ENCODE data around the gene KATNB1. TPM values are rescaled to one million over a fixed set of nuclear protein-coding genes. Genes with fewer than 3 reads are reported as not detected.

The KATNB1 gene
- polyA plus RNA-seq, 3 donors = 16.9 to 35.6 (median 17.7) TPM

DNA sequence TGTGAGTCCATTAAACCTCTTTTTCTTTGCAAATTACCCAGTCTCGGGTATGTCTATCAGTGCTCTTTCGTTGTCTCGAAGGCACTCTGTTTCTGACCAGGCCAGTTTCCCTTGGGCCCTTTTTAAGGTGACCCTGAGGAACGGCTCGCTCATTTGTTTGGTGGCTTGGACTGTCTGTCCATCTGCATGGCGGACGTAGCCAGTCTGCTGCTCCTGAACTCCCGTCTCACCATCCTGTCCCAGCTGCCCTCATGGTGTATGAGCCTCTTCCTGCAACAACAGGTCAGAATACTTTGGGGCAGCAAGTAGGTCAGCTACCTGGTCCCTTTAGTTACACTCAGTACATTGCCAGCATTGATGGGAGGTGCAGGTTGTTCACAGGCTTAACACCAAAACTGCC lies 22.0 kb upstream of the KATNB1 start:
- H3K9ac ChIP-seq (ENCODE audit: insufficient read depth, low read length, poor library complexity, severe bottlenecking) = no peak overlapping the region
- no peaks in the 10 kb centered on the region for H3K36me3 Mint-ChIP-seq
- no peaks in the 10 kb centered on the region for H3K36me3 ChIP-seq (replicated peaks in 1 of 2; ENCODE audit: control insufficient read depth in 1 of 2, insufficient read depth in 2 of 2, low read length in 2 of 2)
- no peak overlapping the region for H3K27ac Mint-ChIP-seq
- no peaks in the 10 kb centered on the region for H3K9me3 ChIP-seq (replicated peaks in 1 of 2; ENCODE audit: control insufficient read depth in 1 of 2, insufficient read depth in 1 of 2, low read length in 2 of 2)
- H3K4me1 ChIP-seq (ENCODE audit: control insufficient read depth in 1 of 2, insufficient read depth in 2 of 2, low read length in 2 of 2) = no peaks in the 10 kb centered on the region
- 96% methylated on average over 8 of the region's 8 CpGs for WGBS (ENCODE audit: insufficient coverage)
- no peak overlapping the region for H3K27ac ChIP-seq (ENCODE audit: low read depth in 1 of 2, low read length in 2 of 2)
- H3K4me1 Mint-ChIP-seq = no peaks in the 10 kb centered on the region
- H2AFZ ChIP-seq (ENCODE audit: insufficient read depth, low read depth, low read length, poor library complexity, severe bottlenecking) = no peak overlapping the region
- H3K27me3 Mint-ChIP-seq (ENCODE audit: low read depth in 3 of 3) = peaks cover 0 to 3% (median 1%) of the 10 kb centered on the region in 3 donors
- H3K4me3 ChIP-seq (replicated peaks in 1 of 3; ENCODE audit: low read depth in 2 of 3, low read length in 3 of 3) = no peak overlapping the region
- H3K27me3 ChIP-seq (ENCODE audit: control insufficient read depth in 2 of 2, insufficient read depth in 2 of 2, low read length in 2 of 2) = no peaks in the 10 kb centered on the region
- intact Hi-C loops (cut with micrococcal nuclease) = loop anchor here in 1 of 2 donors (5.0 kb wide), 1 partner anchor 121 kb away; no protein-coding TSS in a partner anchor
- TF ChIP-seq CTCF (IDR thresholded peaks at IDR 0.05) = no peak
- H4K20me1 ChIP-seq (ENCODE audit: insufficient read depth, low read length) = no peaks in the 10 kb centered on the region
- no peak overlapping the region for H3K4me3 Mint-ChIP-seq
- no peak overlapping the region for H3K4me2 ChIP-seq (replicated peaks; ENCODE audit: extremely low read depth, low read length, poor library complexity, severe bottlenecking)
- DNase-seq = no peak
- H3K9me3 Mint-ChIP-seq = peaks cover 0 to 3% (median 0%) of the 10 kb centered on the region in 7 donors
- H3K79me2 ChIP-seq (ENCODE audit: insufficient read depth, low read length) = no peaks in the 10 kb centered on the region

DNA sequence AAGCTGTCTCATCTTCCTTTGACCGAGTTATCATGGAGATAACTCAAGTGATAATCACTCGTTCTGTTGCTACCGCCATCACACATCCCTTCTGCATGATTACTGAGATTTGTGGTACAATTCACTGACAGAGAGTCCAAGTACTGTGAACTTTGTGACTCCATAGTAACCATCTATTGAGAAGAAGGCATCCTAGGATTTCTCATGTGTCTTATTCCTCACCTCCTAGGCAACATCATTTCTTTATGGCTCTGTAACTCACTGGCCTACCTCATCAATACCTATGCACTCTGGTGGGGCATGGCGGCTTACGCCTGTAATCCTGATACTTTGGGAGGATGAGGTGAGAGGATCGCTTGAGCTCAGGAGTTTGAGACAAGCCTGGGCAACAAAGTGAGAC lies 21.5 kb upstream of the KATNB1 start:
- no peaks in the 10 kb centered on the region for H3K9me3 ChIP-seq (replicated peaks in 1 of 2; ENCODE audit: control insufficient read depth in 1 of 2, insufficient read depth in 1 of 2, low read length in 2 of 2)
- DNase-seq = no peak
- no peak for TF ChIP-seq CTCF (IDR thresholded peaks at IDR 0.05)
- H3K4me3 ChIP-seq (replicated peaks in 1 of 3; ENCODE audit: low read depth in 2 of 3, low read length in 3 of 3) = no peak overlapping the region
- peaks cover 0 to 3% (median 1%) of the 10 kb centered on the region in 3 donors for H3K27me3 Mint-ChIP-seq (ENCODE audit: low read depth in 3 of 3)
- H3K36me3 Mint-ChIP-seq = no peaks in the 10 kb centered on the region
- H2AFZ ChIP-seq (ENCODE audit: insufficient read depth, low read depth, low read length, poor library complexity, severe bottlenecking) = no peak overlapping the region
- H3K79me2 ChIP-seq (ENCODE audit: insufficient read depth, low read length) = no peaks in the 10 kb centered on the region
- no peak overlapping the region for H3K4me2 ChIP-seq (replicated peaks; ENCODE audit: extremely low read depth, low read length, poor library complexity, severe bottlenecking)
- H4K20me1 ChIP-seq (ENCODE audit: insufficient read depth, low read length) = no peaks in the 10 kb centered on the region
- H3K27me3 ChIP-seq (ENCODE audit: control insufficient read depth in 2 of 2, insufficient read depth in 2 of 2, low read length in 2 of 2) = no peaks in the 10 kb centered on the region
- no peak overlapping the region for H3K27ac ChIP-seq (ENCODE audit: low read depth in 1 of 2, low read length in 2 of 2)
- no peak overlapping the region for H3K9ac ChIP-seq (ENCODE audit: insufficient read depth, low read length, poor library complexity, severe bottlenecking)
- H3K4me1 Mint-ChIP-seq = no peaks in the 10 kb centered on the region
- no peaks in the 10 kb centered on the region for H3K4me1 ChIP-seq (ENCODE audit: control insufficient read depth in 1 of 2, insufficient read depth in 2 of 2, low read length in 2 of 2)
- 100% methylated on average over 1 of the region's 6 CpGs for WGBS (ENCODE audit: insufficient coverage)
- no peak overlapping the region for H3K4me3 Mint-ChIP-seq
- H3K9me3 Mint-ChIP-seq = no peaks in the 10 kb centered on the region
- no peaks in the 10 kb centered on the region for H3K36me3 ChIP-seq (replicated peaks in 1 of 2; ENCODE audit: control insufficient read depth in 1 of 2, insufficient read depth in 2 of 2, low read length in 2 of 2)
- intact Hi-C loops (cut with micrococcal nuclease) = loop anchor here in 1 of 2 donors (5.0 kb wide), 1 partner anchor 122 kb away; no protein-coding TSS in a partner anchor
- no peak overlapping the region for H3K27ac Mint-ChIP-seq

Data from CD14-positive monocyte (primary cell).